HG03060 (cell line): ENCODE results near the gene LRWD1.
A peak's percentile ranks its signal among the peaks of the same experiment; 100 is the strongest.

Experiments used
- ATAC-seq: cut with Tn5 transposase; IDR thresholded peaks from one replicate; pipeline ENCODE4 v1.9.1; 2021; ENCODE audit warnings: low read depth, moderate number of reproducible peaks; ENCODE audit not compliant: unreplicated experiment

The LRWD1 gene

DNA sequence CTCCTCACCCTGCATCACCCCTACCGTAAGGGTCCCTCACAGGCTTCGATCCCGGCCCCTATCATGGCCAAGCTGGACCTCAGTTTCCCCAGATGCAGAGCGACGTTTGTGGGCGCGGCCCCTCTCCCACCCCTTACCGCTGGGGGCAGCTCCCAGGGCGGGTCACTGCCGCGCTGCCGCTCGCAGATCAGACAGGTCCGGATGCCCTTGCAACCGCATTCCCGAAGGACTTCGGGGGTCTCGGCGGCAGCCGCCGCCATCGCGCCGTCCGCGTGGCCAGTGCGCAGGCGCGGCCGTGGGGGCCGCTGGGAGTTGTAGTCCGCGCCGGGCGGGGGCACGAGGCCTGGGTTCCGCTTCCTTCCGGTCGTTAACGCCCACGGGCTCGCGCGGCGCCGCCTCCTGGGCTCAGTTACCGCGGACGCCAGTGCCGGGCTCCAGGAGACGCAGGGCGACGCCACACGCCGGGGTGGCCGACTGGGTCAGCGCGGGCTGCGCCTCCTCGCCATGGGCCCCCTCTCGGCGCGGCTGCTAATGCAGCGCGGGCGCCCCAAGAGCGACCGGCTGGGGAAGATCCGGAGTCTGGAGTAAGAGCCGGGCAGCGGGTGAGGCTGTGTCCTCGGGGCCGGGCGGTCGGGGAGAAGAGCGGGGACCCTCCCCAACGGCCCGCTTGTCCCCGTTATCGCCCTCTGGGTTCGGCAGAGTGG is at the start of gene LRWD1, which contains the start of gene ALKBH4:
Gene LRWD1 (plus strand): TSS at position 408 of the 704 bp plus-strand sequence. CDS start 97 bp downstream, at position 505.
Gene ALKBH4 (minus strand): TSS at position 287 of the 704 bp plus-strand sequence. CDS start 27 bp downstream, at position 260.
- ATAC-seq, result peak; percentile 58

DNA sequence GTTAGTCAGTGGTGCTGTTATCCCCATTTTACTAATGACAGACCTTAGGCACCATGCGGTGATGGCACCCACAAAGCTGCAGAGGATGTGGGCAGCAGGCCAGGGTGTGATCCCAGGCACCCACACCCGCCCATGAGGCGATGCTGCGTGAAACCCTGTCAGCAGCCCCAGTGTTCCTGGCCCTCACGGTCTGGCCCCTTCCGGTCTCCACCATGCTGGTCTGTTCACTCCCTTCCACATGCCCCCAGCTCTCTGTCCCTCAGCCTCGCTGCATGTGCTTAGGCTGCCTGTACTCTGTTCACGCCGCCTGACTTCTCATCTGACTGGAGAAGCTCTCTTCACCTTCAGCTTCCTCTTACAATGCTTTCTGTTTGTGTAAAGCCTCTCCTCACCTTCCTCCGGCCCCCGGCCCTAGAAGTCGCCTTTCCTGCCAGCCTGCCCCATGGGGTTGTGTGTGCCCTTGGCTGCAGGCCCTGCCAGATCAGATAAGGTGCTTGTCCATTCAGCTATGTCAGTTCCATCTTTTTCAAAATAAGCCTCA is 49.0 kb upstream of the LRWD1 start:
- ATAC-seq, result no peak

DNA sequence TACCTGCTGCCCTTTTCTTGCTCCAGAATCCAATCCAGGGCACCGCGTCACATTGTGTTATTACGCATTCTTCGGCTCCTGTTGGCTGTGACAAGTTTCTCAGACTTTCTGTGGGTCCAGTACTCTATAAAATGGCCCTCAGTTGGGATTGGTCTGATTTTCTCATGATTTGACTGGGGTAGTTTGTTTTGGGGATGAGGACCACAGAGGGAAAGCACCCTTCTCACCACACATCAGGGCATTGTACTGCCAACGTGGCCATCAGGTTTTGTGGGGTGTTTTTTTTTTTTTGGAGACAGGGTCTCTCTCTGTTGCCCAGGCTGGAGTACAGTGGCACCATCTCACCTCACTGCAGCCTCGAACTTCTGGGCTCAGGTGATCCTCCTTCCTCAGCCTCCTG is 48.4 kb upstream of the LRWD1 start:
- ATAC-seq, result no peak

DNA sequence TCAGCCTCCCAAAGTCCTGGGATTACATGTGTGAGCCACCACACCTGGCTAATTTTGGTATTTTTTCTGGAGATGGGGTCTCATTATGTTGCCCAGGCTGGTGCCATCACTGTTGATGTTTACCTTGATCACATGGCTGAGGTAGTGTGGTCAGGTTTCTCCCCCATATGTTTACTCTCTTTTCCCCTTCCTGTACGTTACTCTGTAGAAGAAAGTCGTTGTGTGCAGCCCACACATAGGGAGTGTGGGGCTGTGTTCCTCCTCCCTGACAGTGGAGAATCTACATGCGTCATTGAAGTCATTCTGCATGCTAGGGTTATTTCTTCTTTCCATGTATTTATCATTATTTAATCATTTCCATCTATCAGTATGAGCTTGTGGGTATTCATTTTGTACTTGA is 47.7 kb upstream of the LRWD1 start:
- ATAC-seq, result no peak

DNA sequence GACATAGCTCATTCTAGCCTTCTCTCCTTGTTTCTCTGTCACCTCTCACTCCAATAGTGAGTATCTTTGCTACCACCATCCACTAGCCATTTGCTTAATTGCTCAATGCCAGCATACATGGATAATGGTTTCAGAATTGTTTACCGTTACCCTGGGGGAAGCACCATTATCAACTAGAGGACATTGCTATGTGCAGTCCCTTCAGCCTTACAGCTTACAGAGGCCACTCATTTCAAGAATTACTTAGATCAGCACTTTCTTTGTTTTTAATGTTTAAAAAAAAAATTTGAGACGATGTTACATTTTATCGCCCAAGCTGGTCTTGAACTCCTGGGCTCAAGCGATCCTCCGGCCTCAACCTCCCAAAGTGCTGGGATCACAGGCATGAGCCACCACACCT is 46.2 kb upstream of the LRWD1 start:
- ATAC-seq, result no peak

DNA sequence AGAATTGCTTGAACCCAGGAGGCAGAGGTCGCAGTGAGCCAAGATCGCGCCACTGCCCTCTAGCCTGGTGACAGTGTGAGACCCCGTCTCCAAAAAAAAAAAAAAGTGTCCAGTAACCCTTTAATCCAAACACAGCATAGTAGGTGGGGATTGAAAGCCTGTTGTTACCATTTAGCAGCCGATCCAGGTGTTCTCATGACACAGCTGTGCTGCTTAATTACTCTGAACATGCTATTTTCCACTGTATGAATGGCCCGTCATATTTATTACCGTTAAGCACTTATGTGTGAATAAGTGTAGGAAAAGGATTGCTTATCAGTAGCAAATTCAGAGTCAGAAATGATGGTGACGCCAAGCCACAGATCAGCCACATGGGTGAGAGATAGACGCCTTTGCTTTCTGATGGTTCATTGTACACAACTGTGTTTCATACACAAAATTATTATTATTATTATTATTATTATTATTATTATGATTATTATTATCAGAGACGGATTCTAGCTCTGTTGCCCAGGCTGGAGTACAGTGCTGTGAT is 43.0 kb upstream of the LRWD1 start:
- no peak for ATAC-seq

DNA sequence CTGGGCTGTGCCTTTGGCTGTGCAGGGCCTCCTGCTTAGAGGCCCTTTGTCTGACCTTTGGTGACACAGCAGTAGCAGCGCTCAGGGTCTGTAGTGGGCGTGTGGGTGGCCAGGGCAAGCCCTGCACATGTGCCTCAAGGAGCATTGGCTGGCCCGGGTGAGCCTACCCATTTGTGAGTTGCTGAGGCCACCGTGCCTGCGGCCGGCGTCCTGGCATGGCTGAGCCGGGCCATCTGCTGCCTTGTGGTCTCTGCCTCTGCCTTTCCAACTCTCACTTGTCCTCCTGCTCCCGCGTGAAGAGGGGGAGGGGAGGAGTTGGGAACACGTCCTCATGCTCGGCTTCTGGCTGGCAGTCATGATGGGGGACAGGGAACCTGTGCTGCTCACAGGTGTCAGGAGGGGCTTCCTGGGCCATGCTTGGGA is 40.6 kb upstream of the LRWD1 start:
- ATAC-seq, result no peak

DNA sequence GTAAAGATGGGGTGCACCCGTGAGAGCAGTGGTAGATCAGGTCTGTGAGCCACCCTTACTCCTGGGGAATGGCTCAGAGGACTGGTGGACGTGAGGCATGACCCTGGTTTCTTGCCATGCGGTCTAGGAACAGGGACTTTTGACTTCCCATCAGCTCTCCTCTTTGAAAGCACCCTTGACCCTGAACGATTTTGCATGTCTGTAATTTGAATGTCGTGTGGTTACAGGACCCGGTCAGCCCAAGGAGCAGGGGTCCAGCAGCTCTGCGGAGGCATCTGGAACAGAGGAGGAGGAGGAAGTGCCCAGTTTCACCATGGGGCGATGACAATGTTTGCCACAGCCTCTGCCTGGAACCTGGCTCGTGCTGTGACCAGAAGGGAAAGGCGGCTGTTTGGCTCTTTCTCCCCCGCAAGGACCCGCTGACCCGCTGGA is 40.0 kb upstream of the LRWD1 start:
- no peak for ATAC-seq

DNA sequence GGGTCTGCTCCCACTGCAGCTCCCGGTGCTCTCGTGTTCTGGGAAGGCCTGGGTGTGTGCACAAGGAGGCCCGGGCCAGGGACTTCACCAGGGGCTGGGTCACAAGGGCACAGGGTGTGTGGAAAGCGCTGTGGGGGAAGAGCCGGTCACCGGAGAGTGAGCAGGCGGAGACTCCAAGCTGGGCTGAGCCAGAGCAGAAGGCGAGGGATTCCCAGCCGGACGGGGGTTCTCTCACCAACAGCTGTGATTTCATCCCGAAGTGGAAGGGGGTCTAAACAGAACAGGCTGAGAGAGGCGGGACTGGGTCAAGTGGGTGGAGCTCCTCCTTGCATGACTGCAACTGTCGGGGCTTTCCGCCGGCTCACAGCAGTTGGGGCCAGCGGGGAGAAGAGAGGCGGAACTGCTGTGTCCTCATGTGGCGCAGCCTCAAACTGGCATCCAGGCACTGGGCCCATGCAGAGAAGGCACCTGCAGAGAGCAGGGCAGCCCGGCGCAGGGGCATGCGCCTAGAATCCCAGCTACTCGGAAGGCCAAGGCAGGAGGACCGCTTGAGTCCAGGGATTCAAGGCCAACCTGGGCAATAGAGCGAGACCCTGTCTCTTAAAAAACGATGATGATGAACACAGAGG is 39.0 kb upstream of the LRWD1 start:
- peak; percentile 39 for ATAC-seq

DNA sequence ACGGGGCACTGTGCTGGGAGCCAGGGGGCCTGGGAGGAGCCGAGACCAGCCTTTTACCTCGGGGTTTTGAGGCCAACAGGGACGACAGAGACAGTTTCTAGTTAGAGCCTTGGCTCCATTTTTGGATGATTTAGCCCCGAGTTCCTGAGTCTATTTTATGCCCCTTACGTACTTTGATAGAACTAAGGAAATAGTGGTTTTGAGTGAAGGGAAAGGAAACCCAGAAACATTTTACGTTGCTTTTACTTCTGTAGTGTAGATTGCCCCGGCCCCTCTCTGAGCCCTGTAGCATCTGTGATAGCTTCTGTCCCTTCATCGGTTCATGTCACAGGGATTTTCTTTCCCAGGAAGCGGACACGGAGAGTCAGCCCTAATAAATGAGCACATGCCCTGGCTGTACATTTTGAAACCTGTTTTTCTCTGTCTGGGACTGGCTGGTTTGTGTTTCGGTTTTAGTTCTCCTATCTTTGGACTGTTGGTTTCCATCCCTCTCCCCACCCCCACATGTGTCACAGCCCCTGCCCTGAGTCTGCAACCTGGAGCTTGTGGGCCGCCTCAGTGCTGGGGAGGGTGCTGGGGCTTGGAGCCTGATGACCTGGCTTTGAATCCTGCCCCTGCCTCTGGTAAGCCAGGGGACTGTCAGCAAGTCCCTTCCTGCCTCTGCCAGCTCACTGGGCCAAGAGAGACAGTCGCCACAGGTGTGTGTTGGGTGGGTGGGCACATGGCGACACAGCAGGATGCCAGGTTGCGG is 38.3 kb upstream of the LRWD1 start:
- peak; percentile 42 for ATAC-seq

DNA sequence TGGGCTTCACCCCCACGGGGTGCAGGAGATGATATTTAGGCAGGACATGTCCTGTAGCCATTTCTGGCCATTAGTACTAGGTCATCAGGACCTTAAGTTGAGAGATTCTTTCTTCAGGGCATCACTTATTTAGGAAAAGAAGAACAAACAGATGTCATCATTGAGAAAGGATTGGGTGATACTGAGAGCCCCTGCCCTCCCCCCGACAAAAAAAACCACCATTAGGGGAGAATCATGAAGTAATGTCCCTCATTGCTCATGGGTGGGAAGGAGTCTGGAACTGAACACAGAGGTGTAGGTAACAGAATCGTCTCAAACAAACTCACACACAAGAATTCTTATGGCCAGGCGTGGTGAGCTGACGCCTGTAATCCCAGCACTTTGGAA is 37.8 kb upstream of the LRWD1 start:
- no peak for ATAC-seq

DNA sequence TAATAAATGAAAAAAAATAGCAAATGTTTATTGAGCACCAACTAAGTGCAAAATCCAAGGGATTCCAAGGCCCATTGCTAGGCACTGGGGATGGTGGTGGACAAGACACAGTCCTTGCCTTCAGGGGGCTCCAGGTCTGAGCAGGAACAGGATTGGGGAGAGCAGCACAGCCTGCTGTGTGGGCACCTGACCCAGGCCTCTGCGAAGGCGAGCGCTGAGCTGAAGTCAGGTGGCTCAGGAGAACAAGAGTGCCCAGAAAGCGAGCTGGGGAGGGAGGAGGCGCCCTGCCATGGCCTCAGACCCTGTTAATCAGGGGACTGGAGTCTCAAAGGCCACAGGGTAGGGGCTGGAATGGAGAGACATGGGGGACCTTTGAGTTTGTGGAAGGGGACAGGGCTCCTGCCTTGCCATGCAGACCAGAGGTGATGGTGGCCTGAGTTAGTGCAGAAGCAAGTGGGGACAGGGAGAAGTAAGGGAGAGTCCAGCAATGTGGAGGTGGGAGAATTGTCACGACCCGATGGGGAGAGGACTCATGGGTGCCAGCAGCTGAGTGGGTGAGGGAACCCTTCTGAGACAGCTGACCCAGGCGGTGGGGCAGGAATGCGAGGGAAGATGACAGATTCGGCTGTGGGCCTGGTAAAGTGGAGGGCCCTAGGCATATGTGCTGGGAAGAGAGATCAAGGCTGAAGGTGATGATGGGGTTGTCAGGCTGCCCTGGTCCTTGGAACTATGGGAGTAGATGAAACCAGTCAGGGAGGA is 35.5 kb upstream of the LRWD1 start:
- ATAC-seq, result no peak

DNA sequence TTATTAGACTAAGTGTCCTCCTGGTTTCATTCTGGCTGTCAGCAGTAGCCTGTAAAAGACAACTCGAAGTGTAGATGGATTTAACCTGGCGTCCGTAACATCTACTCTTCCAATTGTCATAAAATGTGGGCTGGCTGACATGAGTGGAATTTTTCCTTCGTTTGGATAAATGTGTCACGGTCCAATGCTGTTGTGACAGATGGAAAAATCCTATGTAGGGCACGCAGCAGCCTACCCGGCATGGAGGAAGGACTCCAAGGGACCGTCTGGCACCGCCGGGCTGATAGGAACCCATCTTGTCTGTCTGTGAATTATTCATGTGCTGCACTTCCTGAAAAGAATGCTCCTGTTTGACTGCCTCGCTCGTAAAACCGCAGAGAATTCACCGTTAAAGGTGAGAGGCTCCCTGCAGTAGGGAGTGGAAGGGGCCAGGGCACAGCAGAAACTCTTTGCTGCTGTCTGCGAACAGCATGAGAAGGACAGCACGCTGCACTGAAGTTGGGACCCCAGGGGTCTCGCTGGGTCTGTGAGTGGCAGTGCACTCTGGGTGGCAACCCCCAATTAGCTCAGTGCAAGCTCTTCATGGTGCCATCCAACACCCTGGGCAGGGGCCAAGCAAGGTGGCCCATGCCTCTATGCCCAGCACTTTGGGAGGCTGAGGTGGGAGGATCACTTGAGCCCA is 33.0 kb upstream of the LRWD1 start:
- ATAC-seq, result no peak

DNA sequence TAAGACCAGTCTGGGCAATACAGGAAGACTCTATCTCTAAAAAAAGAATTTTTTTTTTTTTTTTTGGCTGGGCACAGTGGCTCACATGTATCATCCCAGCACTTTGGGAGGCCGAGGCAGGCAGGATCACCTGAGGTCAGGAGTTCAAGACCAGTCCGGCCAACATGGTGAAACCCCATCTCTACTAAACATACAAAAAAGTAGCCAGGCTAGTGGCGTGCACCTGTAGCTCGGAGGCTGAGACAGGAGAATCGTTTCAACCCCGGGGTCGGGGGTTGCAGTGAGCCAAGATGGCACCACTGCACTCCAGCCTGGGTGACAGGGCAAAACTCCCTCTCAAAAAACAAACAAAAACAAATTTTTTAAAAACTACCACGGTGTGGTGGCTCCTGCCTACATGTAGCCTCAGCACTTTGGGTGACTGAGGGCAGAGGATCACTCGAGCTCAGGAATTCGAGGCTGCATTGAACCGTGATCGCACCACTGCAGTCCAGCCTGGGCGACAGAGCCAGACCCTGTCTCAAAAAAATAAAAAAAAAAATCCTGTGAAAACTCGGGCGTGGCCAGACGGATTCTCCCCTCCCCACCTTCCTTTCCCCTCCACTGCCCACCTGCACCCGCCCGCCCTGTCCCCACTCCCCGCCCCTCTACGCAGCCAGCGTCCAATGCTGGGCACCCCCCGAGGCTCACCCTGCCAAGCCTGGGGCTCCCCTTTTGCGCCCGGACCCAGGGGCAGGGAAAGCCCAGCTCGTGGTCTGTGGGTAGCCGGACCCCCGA is 32.2 kb upstream of the LRWD1 start:
- no peak for ATAC-seq

DNA sequence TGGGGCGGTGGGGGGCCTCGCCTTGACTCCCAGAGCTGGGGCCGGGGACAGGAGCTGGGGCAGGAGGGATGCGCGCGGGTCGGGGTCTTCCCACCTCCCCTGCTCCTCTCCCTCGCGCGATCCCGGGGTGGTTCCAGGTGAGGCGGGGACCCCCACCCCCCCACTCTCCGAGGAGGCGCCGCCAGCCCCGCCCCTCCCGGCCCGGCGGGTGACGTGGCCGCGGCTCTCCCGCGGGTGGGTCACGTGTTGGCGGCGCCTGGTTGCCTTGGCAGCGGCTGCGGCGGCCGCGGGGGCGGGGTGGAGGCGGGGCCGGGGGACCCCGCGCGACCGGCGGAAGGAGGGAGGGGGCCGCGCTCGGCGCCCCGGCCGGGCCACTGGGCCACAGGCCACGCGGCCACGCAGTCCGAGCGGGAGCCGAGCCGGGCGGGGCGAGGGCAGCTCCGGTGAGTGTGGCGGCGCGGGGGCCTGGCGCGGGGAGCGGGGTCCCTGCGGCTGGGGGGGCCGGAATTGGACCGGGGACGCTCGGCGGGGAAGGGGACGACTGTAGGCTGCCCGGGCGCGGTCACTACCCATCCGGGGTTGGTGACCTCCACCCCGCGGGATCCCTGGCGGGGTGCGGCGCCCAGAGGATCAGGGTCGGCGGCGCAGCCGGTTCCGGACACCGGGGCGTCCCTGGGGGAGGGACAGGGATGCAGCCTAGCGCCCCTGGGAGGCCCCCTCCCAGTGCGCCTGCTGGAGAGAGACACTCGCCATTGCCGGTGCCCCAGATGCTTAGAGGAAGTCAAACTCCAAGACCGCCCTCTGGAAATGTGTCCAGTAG is 31.4 kb upstream of the LRWD1 start, which contains the start of gene ORAI2:
Gene ORAI2 (plus strand): TSS at position 357 of the 820 bp plus-strand sequence. CDS start 5,382 bp downstream, outside the sequence.
- ATAC-seq, result no peak

DNA sequence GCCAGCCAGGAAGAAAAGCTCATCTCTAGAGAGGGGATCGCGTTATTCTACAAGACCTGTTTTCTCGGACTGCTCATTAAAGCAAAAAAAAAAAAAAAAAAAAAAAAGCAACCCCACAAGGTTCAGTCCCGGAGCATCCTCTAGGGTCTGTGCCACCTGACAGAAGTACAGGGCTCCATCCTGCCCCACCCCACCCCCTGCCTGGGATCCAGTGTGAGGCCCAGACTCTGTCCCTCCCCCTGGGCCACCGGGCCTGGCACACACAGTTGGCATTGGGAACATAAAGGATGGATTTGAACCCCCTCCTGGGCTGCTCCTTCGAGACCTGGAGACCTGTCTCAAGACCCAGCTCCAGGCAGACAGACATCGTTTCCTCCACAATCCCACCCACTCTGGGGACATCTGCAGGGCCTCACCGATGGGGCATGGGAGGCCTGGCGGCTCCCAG is 30.7 kb upstream of the LRWD1 start:
- ATAC-seq, result no peak

DNA sequence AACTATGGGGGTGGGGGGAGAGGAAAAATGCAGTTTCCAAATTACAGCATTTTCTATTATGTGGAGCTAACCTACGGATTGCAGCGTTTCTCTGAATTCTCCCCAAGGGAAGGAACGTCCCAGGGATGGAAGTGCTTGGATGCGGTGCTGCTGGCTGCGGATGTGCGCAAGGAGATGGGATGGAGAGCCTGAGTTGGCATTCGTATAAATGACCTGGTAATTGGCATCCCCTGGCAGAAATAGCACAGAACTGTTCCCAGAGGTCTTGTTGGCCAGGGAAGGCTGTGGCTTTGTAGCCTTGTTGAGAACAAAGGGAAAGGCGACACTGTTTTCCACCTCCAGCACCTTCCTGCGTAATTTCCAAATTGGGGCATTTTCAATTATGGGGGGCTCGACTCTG is 28.7 kb upstream of the LRWD1 start:
- no peak for ATAC-seq
